ENCODE results near the gene SLC26A6. TPM values are rescaled to one million over a fixed set of nuclear protein-coding genes. Genes with fewer than 3 reads are reported as not detected.
A peak's percentile ranks its signal among the peaks of the same experiment; 100 is the strongest.

SLC26A6 gene
- total and polyA plus RNA-seq, 2 of the 13 experiments (the other 11 are each of a cell fraction or from before 2014, with no cell fraction given): 40.7 to 184 TPM

DNA sequence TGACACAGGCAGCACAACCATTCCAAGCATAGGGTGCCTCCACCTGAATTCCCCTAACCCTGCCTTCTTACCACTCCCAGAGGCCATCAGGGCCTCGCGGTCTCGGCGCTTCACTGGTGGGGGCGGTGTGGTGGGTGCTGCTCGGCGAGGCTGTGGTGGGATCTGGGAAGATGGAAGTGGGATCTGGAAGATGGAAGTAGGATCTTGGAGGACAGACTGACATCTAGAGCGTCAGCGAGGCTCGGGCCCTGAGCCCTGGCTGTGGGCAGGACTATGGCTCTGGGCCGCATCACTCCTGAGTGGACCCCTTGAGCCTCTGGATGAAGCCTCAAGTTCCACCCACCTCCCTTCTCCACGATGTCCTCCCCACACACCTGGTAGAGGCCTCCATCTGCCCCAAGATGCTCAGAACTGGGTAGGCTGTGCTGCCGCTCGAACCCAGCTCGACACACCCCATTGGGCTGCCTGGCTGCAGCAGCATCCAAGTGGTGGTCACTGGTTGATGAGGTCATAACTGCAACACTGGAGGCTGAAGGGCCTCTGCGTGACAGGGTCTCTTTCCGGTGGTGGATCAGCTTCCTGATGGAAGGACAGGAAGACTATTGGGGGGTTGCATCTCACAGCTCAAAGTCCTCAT is 46.8 kb upstream of the SLC26A6 start:
- intact Hi-C loops (cut with micrococcal nuclease; ENCODE audit: unreplicated experiment) (no loop called here), in situ Hi-C loops (cut with HindIII; ENCODE audit: extremely low pct_ligation_motif_present, low pct_unique_long_range_greater_than_20kb) (no loop called here)
- no peak overlapping the region for H3K9ac ChIP-seq (ENCODE audit: insufficient read depth, low read depth, low read length)
- ChIA-PET POLR2A (no interaction called here), CTCF (ENCODE audit: low intra/inter-chr PET ratio, low total read pairs) (no interaction called here)
- no peak overlapping the region for H3K27ac ChIP-seq (ENCODE audit: extremely low read length, insufficient read depth, low read length)
- FAIRE-seq: no peak
- no peak overlapping the region for H2AFZ ChIP-seq (ENCODE audit: low read length)
- BruUV-seq (replicated peaks): no TSS peak
- H3K27me3 ChIP-seq (ENCODE audit: control insufficient read depth in 1 of 2, insufficient read depth in 2 of 2, low read length in 2 of 2): no peaks in the 10 kb centered on the region; a peak in 2 of 5 replicates
- H3K36me3 ChIP-seq (replicated peaks in 1 of 2; ENCODE audit: control insufficient read depth in 1 of 2, insufficient read depth in 2 of 2, low read length in 2 of 2): peaks cover 39 to 63% of the 10 kb centered on the region in 2 experiments
- 0 out of 2 replicates have a peak, but pooled peaks cover 4% of the 10 kb centered on the region for H4K20me1 ChIP-seq (ENCODE audit: insufficient read depth, low read length)
- H3K9me3 ChIP-seq (ENCODE audit: low read length): no peaks in the 10 kb centered on the region
- WGBS (ENCODE audit: low lambda C conversion rate): 95% methylated on average over 12 of the region's 17 CpGs
- ATAC-seq: no peak
- peaks cover 25% of the 10 kb centered on the region for H3K79me2 ChIP-seq (ENCODE audit: insufficient read depth, low read length)
- H3K4me2 ChIP-seq (ENCODE audit: low read depth, low read length): no peak overlapping the region
- H3K4me1 ChIP-seq (ENCODE audit: insufficient read depth, low read length): peaks cover 26% of the 10 kb centered on the region
- no peak for DNase-seq (ENCODE audit: low spot score)
- peak; percentile 27; the same call in 1 of the 2 replicates for TF ChIP-seq ATF7 (IDR thresholded peaks at IDR 0.05)
- TF ChIP-seq ATF7 (CRISPR knock-in tag; IDR thresholded peaks at IDR 0.05): no peak
- 0 out of 2 replicates have a peak, but pooled peaks have one; percentile 15 for TF ChIP-seq CREB1 (IDR thresholded peaks at IDR 0.05)
- TF ChIP-seq CREB1 (CRISPR knock-in tag; IDR thresholded peaks at IDR 0.05): no peak
- no peak for TF ChIP-seq TCF7 (IDR thresholded peaks at IDR 0.05; ENCODE audit: low read depth)
- H3K4me3 ChIP-seq (replicated peaks in 1 of 3; ENCODE audit: insufficient read depth in 1 of 3, low read depth in 2 of 3, low read length in 3 of 3): no peak overlapping the region

GRCh38 chr3:48681541-48681880 is 46.2 kb upstream of the SLC26A6 start:
- Histone ChIP-seq H3K79me2 (ENCODE audit: insufficient read depth, low read length) (peaks cover 25% of the 10 kb centered on the region), H2AFZ (ENCODE audit: low read length) (no peak overlapping the region), H3K4me1 (ENCODE audit: insufficient read depth, low read length) (peaks cover 24% of the 10 kb centered on the region), H4K20me1 (ENCODE audit: insufficient read depth, low read length) (0 out of 2 replicates have a peak, but pooled peaks cover 4% of the 10 kb centered on the region), H3K27me3 (ENCODE audit: control insufficient read depth in 1 of 2, insufficient read depth in 2 of 2, low read length in 2 of 2) (no peaks in the 10 kb centered on the region; a peak in 1 of 5 replicates), H3K27ac (ENCODE audit: extremely low read length, insufficient read depth, low read length) (no peak overlapping the region), H3K4me2 (ENCODE audit: low read depth, low read length) (no peak overlapping the region), H3K4me3 (replicated peaks in 1 of 3; ENCODE audit: insufficient read depth in 1 of 3, low read depth in 2 of 3, low read length in 3 of 3) (no peak overlapping the region), H3K9ac (ENCODE audit: insufficient read depth, low read depth, low read length) (no peak overlapping the region), H3K36me3 (replicated peaks in 1 of 2; ENCODE audit: control insufficient read depth in 1 of 2, insufficient read depth in 2 of 2, low read length in 2 of 2) (peaks cover 39 to 63% of the 10 kb centered on the region in 2 experiments), H3K9me3 (ENCODE audit: low read length) (no peaks in the 10 kb centered on the region)
- no peak for DNase-seq (ENCODE audit: low spot score)
- no peak for FAIRE-seq
- intact Hi-C loops (cut with micrococcal nuclease; ENCODE audit: unreplicated experiment): no loop called here
- in situ Hi-C loops (cut with HindIII; ENCODE audit: extremely low pct_ligation_motif_present, low pct_unique_long_range_greater_than_20kb): no loop called here
- no peak for ATAC-seq
- ChIA-PET CTCF (ENCODE audit: low intra/inter-chr PET ratio, low total read pairs) (no interaction called here), POLR2A (interaction anchor here (0.9 kb wide), 1 partner anchor 18 kb away, joined by 3 read pairs; no protein-coding TSS in a partner anchor)
- TF ChIP-seq, protein P1, sequence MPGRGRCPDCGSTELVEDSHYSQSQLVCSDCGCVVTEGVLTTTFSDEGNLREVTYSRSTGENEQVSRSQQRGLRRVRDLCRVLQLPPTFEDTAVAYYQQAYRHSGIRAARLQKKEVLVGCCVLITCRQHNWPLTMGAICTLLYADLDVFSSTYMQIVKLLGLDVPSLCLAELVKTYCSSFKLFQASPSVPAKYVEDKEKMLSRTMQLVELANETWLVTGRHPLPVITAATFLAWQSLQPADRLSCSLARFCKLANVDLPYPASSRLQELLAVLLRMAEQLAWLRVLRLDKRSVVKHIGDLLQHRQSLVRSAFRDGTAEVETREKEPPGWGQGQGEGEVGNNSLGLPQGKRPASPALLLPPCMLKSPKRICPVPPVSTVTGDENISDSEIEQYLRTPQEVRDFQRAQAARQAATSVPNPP (CRISPR knock-in tag; IDR thresholded peaks at IDR 0.05): no peak
- TF ChIP-seq TBX3 (IDR thresholded peaks at IDR 0.05; ENCODE audit: borderline replicate concordance): no peak
- 100% methylated on average over 6 of the region's 7 CpGs for WGBS (ENCODE audit: low lambda C conversion rate)
- BruUV-seq (replicated peaks): no TSS peak

All from HepG2 (cell line).